ENCODE results near the gene METTL9. TPM values are rescaled to one million over a fixed set of nuclear protein-coding genes. Genes with fewer than 3 reads are reported as not detected.

The METTL9 gene
- total RNA-seq, 6 experiments from 2014 or later: 9.6 to 29.3 (median 15.5) TPM

DNA sequence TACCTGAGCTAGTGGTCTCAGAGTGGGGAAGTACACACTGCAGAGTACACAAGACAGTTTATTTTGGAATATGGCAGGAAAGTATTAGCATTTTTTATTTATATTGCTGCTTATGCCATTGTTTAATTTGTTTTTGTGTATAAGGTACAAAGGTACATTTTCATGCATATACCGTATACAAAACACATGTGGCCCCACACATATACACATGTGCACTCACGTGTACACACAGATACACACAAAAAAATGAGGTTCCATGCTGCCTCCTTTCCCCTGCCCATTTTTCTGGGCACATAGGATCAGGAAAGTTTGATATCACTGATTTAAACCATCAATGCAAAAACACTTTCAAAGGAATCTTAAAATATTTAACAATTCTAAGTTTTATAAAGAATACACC is 40.1 kb downstream of the METTL9 start:
- 91% methylated on average over 2 of the region's 2 CpGs for WGBS (ENCODE audit: insufficient coverage, low coverage, low lambda C conversion rate, missing lambda C conversion rate)
- DNase-seq: no peak
- no peaks in the 10 kb centered on the region for H3K9me3 ChIP-seq

DNA sequence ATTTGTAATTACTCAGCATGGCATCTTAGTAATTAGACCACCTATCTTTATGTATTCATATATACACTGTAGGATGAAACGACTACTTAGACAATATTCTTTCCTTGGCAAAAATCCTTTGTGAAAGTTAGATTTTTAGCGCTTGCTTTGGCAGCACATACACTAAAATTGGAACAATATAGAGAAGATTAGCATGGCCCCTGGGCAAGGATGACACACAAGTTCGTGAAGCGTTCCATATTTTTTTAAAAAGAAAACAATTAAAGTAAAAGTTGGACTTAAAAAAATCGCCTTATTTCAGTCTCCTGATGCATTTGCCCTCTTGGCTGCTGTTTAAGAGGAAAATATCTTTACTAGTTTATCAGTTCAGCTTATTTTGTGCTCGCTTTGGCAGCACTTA is 42.5 kb downstream of the METTL9 start:
- H3K9me3 ChIP-seq: no peaks in the 10 kb centered on the region
- peaks cover 0 to 23% (median 0%) of the 10 kb centered on the region in 4 donors for H3K4me1 ChIP-seq
- 66% methylated on average over 6 of the region's 6 CpGs for WGBS (ENCODE audit: insufficient coverage, low coverage, low lambda C conversion rate, missing lambda C conversion rate)
- ATAC-seq: no peak
- no peak overlapping the region for H3K27ac ChIP-seq
- intact Hi-C loops (cut with DNase I): no loop called here
- no peaks in the 10 kb centered on the region for H3K27me3 ChIP-seq
- H3K36me3 ChIP-seq: no peaks in the 10 kb centered on the region
- TF ChIP-seq POLR2A (IDR thresholded peaks at IDR 0.05): no peak
- TF ChIP-seq, protein P1, sequence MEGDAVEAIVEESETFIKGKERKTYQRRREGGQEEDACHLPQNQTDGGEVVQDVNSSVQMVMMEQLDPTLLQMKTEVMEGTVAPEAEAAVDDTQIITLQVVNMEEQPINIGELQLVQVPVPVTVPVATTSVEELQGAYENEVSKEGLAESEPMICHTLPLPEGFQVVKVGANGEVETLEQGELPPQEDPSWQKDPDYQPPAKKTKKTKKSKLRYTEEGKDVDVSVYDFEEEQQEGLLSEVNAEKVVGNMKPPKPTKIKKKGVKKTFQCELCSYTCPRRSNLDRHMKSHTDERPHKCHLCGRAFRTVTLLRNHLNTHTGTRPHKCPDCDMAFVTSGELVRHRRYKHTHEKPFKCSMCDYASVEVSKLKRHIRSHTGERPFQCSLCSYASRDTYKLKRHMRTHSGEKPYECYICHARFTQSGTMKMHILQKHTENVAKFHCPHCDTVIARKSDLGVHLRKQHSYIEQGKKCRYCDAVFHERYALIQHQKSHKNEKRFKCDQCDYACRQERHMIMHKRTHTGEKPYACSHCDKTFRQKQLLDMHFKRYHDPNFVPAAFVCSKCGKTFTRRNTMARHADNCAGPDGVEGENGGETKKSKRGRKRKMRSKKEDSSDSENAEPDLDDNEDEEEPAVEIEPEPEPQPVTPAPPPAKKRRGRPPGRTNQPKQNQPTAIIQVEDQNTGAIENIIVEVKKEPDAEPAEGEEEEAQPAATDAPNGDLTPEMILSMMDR (IDR thresholded peaks at IDR 0.05): no peak
- H3K4me3 ChIP-seq: no peak overlapping the region
- no peak for DNase-seq

More for the DNA sequence above, 40.1 kb downstream of the METTL9 start:
- TF ChIP-seq, protein P1 (IDR thresholded peaks at IDR 0.05): no peak
- TF ChIP-seq POLR2A (IDR thresholded peaks at IDR 0.05): no peak
- no peak for ATAC-seq
- H3K4me3 ChIP-seq: no peak overlapping the region
- H3K4me1 ChIP-seq: peaks cover 0 to 7% (median 0%) of the 10 kb centered on the region in 4 donors
- H3K27ac ChIP-seq: no peak overlapping the region
- no peaks in the 10 kb centered on the region for H3K36me3 ChIP-seq
- H3K27me3 ChIP-seq: no peaks in the 10 kb centered on the region
- intact Hi-C loops (cut with DNase I): loop anchor here (5.0 to 10.0 kb wide), 2 partner anchors 52 to 55 kb away; no protein-coding TSS in a partner anchor

DNA sequence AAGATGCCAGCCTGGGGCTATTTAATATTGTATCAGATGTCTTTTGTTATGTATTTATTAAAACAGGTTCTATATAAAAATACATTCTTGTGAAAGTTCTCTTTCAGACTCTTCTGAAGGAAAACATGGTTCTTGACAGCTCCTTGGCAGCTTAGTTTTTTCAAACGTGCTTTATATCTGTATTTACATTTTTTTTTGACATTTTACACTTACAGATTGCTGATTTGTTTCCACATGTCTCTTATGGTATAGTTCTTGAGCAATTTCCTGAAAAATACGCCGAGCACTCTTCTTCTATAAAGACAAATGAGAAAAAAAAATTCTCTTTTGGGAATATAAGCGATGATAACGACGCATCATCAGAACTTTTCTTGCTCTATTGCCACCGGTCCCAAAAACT is 43.5 kb downstream of the METTL9 start:
- ATAC-seq (no peak), DNase-seq (no peak)
- intact Hi-C loops (cut with DNase I): no loop called here
- Histone ChIP-seq H3K36me3 (no peaks in the 10 kb centered on the region), H3K27me3 (no peaks in the 10 kb centered on the region), H3K4me3 (no peak overlapping the region), H3K4me1 (peaks cover 0 to 23% (median 0%) of the 10 kb centered on the region in 4 donors), H3K27ac (no peak overlapping the region), H3K9me3 (no peaks in the 10 kb centered on the region)
- 54% methylated on average over 7 of the region's 7 CpGs for WGBS (ENCODE audit: insufficient coverage, low coverage, low lambda C conversion rate, missing lambda C conversion rate)
- TF ChIP-seq, protein P1 (IDR thresholded peaks at IDR 0.05): no peak
- TF ChIP-seq POLR2A (IDR thresholded peaks at IDR 0.05): no peak

DNA sequence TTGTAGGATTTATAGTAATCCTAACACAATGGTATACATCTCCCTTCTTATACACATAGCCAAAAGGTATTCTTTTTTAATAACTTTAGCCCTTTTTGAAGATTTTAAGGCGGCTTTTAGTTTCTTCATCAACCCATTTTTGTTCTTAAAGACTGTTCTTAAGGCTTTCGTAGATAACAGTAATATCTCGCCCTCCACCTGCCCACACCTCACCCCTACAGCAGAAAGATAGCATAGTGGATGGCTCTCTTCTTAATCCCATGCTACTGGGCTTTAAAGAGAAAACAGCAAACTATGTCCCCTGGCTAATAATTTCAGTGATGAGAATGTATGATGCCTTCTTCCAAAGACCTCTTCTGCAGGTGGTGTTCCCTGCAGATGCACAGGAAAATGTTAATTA is 44.4 kb downstream of the METTL9 start:
- intact Hi-C loops (cut with DNase I): no loop called here
- H3K4me1 ChIP-seq: peaks cover 0 to 23% (median 0%) of the 10 kb centered on the region in 4 donors
- no peak for DNase-seq
- H3K36me3 ChIP-seq: no peaks in the 10 kb centered on the region
- no peaks in the 10 kb centered on the region for H3K27me3 ChIP-seq
- WGBS (ENCODE audit: insufficient coverage, low coverage, low lambda C conversion rate, missing lambda C conversion rate): 92% methylated on average over 3 of the region's 3 CpGs
- H3K27ac ChIP-seq: no peak overlapping the region
- ATAC-seq: no peak
- H3K9me3 ChIP-seq: no peaks in the 10 kb centered on the region
- TF ChIP-seq POLR2A (IDR thresholded peaks at IDR 0.05): no peak
- TF ChIP-seq, protein P1 (IDR thresholded peaks at IDR 0.05): no peak
- no peak overlapping the region for H3K4me3 ChIP-seq

DNA sequence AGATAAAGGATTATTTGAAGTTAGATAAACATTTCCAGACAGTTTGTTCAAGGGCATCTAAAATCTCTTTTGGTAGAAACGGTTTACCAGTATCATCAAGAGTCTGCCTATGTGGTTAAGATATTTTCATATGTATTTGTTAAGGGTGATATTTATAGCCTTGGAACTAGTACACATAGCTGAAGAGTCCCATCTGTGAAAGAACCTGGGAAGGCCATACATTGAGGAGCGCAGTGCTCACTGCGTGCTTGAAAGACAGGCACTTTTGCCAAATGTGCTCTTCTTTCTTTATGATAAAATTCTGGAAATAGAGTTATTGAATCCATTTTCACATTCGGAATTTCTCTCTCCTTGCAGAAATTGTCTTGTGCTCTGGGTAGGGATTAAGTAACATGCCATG is 45.3 kb downstream of the METTL9 start:
- no peak for DNase-seq
- no peak overlapping the region for H3K4me3 ChIP-seq
- H3K9me3 ChIP-seq: no peaks in the 10 kb centered on the region
- intact Hi-C loops (cut with DNase I): no loop called here
- H3K27ac ChIP-seq: peak overlapping the region in 2 of 3 donors; percentile 3 to 66
- TF ChIP-seq, protein P1 (IDR thresholded peaks at IDR 0.05): no peak
- no peak for TF ChIP-seq POLR2A (IDR thresholded peaks at IDR 0.05)
- no peaks in the 10 kb centered on the region for H3K27me3 ChIP-seq
- no peak for ATAC-seq
- WGBS (ENCODE audit: insufficient coverage, low coverage, low lambda C conversion rate, missing lambda C conversion rate): 87% methylated on average over 4 of the region's 4 CpGs
- H3K4me1 ChIP-seq: peaks cover 0 to 23% (median 0%) of the 10 kb centered on the region in 4 donors
- no peaks in the 10 kb centered on the region for H3K36me3 ChIP-seq

All from right lobe of liver (tissue), 6 donors.